Stimulated activated CD4-positive, alpha-beta T cell treated with anti-CD3 and anti-CD28 coated beads, TNF-alpha, amount 100 ng/mL, for 1 hour (primary cell): ENCODE results near the gene CAPZB.

ENCODE experiments used
- DNase-seq, 3 donors: peaks; one replicate each; pipeline ENCODE4 v3.0.0-alpha.2; 2020; ENCODE audit warnings: low read depth in 3 of 3, low spot score in 1 of 3

CAPZB gene

DNA sequence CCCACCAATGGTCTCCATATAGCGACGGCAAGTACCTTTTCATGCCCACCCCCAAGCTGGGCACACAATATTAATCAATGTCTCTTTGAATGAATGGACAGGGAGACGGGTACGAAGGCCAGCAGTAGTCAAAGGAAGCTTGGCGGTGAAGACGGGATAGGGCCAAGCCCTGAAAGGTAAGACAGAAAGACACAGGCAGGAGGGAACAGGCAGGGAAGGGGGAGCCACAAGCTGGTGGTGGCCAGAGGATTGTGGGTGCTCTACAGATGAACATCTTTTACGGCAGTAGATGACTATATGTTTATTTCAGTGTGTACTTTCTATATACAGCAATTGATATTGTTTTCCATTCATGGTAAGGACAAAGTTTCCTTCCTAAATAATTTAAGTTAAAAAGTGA is 16.3 kb downstream of the CAPZB start:
- DNase-seq, result no peak

GRCh38 chr1:19468397-19468956 is 16.9 kb downstream of the CAPZB start:
- DNase-seq, result peak in 1 of 3 donors; percentile 47

DNA sequence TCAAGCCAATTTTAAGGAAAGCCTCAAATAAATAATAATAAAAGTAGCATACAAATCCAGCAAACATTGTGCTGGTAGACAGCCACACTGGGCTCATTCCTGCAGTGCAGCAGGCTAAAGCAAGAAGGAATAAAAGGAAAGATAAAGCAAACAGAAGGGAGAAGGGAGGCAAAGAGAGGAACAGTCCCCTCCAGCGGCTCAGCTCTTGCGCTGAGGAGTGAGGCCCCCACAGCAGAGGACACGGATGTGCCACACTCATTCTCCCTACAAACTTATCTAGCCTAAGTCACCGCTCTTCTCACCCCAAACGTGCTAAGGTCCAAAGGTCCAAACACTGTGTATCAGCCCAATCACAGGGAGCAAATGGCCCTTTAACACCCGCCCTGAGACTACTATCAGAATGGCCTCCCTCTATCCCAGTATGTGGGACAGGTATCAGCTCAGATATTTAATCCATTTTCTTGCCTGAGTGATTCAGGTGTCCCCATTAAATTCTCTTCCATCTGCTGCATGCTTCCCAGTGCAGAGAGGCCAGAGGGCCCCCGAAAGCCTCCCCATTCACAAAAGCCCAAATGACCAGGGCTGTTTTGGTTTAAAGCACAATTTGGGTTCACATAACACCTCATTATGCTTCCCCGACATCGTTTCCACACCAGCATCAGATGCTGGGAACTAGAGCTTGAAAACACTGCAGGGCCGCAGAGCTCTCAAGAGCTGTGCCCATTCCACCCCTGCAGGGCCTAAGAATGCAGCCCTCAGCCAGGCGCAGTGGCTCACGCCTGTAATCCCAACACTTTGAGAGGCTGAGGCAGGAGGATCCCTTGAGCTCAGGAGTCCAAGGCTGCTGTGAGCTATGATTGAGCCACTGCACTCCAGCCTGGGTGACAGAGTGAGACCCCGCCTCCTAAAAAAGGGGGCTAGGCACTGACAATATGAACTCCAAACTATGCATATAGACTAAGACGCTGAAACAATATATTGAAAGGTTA is 17.8 kb downstream of the CAPZB start:
- no peak for DNase-seq

DNA sequence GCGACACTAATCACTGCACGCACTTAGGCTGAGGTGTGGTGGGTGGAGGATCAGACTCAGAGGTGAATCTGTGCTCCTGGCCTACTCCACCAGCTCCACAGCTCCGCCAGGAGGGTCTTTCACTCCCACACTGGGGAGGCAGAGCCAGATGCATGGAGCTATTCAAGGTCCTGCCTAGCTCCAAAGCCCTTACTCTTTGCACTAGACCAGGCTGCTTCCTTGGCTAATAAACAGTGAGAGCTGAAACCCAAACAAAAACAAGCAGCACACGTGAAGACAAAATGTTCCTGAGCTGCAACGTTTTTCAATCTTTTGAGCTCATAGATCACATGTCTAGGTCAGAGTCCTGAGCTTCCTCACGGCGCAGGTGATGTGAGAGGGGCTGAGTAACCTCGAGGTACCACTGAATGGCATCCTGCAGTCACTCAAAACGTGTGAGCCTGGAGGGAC is 19.2 kb downstream of the CAPZB start:
- DNase-seq, result no peak

DNA sequence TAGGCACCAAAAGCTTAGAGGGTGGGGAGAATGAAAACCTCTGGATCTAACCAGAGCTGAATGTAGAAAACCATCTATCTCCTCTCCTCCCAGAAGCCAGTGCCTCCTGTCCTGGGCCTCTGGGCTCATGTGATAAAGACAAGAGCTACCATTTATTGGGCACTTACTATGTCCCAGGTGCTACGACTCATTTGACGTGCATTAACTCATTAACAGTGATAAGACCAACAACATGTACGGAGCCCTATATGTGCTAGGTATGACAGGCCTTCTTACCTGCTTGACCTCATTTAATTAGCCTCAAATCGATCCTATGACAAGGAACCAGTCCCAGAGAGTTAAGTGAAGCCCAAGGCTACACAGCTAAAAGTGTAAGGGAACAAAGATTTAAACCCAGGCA is 19.7 kb downstream of the CAPZB start:
- no peak for DNase-seq

DNA sequence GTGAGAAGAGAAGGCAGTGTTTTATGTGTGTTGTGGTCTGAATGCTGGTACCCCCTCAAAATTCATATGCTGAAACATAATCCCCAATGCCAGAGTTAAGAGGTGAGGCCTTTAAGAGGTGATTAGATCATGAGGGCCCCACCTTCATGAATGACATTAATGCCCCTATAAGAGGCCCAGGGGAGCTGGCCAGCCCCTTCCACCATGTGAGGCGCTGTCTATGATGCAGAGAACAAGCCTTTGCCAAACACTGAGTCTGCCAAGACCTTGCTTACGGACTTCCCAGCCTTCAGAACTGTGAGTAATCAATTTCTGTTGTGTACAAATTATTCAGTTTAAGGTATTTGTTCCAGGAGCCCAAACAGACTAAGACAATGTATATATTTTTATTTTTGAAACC is 20.2 kb downstream of the CAPZB start:
- DNase-seq, result no peak

DNA sequence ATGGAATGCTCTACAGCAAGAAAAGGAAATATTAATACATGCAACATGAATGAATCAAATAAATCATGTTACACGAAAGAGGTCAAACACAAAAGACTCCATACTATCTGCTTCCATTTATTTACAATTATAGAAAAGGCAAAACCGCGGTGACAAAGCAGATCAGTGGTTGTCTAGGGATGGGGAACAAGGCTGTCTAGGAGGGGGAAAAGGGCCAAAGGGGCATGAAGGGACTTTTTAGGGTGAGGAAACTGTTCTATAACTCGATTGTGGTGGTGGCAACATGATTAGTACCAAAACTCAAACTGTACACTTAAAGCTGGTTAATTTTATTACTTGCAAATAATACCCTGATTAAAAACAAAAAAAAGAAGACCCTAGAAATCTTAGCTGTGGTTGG is 20.6 kb downstream of the CAPZB start:
- DNase-seq, result no peak

- no peak for DNase-seq
Measured at GRCh38 chr1:19463504-19463803, 21.9 kb downstream of the CAPZB start.

DNA sequence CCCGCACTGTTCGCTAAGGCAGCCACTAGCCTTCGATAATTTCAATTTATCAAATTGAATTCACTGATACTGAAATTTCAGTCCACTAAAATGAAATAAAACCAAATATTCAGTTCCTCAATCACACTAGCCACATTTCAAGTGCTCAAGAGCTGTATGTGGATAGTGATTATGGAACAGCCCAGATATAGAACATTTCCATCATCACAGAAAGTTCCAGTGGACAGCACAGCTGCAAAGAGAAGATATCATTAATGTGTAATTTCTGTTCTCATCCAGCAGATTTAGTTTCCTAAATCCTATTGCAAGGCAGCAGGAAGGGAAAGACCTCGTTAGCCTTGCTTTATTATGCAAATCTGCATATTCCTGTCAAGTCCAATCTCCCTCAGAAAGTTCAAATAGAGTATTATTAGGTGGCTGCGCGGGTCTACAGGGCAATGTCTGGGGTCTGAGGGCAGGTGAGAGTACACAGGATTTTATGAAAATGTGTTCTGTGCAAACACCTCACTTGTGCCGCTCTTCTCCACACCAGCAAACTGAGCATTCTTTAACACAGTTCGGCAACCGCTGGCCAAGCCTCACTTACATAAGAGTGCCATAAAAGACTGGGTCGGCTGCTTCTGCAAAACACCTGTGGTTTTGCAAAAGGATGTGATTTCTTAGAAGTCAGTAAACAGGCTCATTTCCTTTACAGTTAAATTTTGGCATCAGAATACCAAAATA is 22.4 kb downstream of the CAPZB start:
- DNase-seq, result no peak

DNA sequence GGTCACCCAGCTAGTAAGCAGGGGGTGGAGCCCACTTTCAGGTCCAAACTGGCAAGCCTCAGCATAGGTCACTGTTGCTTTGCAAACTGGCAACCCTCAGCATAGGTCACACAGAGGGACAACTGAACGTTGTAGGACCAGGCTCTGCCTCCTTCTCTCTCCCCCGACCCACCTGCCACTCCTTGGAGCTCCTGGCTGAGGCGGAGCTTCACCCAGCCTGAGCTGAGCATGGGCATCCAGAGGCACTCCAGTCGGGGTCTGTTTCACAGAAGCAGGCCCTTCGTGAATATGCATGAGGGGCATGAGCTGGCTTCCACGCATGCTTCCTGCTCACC is 24.2 kb downstream of the CAPZB start:
- no peak for DNase-seq

GRCh38 chr1:19460535-19461219 is 24.7 kb downstream of the CAPZB start:
- DNase-seq, result no peak

DNA sequence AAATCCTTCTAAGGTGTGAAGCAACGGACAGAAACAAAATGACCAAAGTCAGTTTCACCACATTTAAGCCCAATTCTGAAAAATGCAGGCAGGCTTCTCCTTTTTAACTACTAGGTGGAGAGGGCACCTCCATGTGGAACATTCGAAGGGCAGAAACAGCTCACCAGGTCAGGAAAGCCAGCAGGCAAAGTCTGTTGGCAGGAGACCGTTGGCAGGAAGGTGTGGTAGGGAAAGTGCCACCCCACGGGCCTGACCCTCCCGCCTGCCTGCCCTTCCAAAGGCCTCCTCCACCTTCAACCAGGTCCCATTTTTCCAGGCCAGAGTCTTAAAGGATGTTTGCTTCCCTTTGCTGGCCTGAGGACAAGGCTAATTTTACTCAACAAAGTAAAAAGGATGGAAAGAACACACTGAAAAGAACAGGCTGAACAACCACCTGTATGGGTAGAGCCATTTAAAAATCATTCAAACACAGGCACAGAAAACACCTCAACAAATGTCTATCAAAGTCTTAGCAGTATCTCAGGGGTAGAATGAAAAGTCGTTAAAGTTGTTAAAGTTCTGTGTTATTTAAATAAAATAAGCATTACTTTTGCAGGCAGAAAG is 26.4 kb downstream of the CAPZB start:
- DNase-seq, result no peak

GRCh38 chr1:19457607-19458006 is 27.7 kb downstream of the CAPZB start:
- DNase-seq, result no peak

DNA sequence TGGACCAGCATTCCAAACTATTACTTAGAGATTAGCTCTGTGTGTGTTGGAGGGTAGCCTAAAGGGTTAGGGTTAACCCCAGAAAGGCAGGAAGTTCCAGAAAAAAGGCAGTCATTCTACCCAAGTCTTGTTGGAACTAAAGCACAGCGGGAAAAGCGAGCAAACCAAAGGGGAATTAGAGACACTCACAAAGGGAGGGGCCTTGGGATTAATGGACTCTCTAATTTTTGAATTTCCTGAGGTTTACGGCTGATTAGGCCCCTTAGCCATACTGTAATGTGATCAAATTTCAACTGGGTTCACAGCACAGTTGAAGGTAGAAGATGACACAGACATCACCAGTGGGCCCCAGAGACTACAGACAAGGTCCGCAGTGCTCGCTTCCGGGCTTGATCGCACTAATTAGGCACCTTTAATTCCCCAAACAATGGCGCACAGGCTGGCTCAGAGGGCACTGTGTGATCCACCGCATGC is 28.3 kb downstream of the CAPZB start:
- no peak for DNase-seq

DNA sequence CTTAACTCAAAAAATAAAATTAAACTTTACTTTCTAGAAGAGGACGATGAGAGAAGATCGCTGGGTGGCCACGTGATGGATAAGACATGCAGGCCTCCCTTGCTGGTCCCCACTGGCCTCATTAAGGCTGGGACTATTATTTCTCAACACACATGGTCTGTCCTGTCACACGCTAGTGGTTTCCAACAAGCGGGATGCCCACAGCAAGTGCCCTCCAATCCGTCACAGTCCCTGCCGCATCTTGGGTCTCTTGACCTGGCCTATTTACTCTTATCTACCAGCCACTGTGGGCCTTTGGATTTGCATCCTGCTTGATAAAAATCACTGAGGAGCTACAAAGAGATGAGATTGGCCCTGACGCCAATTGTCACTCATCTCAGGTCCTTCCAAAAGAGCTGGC is 30.0 kb downstream of the CAPZB start:
- no peak for DNase-seq

DNA sequence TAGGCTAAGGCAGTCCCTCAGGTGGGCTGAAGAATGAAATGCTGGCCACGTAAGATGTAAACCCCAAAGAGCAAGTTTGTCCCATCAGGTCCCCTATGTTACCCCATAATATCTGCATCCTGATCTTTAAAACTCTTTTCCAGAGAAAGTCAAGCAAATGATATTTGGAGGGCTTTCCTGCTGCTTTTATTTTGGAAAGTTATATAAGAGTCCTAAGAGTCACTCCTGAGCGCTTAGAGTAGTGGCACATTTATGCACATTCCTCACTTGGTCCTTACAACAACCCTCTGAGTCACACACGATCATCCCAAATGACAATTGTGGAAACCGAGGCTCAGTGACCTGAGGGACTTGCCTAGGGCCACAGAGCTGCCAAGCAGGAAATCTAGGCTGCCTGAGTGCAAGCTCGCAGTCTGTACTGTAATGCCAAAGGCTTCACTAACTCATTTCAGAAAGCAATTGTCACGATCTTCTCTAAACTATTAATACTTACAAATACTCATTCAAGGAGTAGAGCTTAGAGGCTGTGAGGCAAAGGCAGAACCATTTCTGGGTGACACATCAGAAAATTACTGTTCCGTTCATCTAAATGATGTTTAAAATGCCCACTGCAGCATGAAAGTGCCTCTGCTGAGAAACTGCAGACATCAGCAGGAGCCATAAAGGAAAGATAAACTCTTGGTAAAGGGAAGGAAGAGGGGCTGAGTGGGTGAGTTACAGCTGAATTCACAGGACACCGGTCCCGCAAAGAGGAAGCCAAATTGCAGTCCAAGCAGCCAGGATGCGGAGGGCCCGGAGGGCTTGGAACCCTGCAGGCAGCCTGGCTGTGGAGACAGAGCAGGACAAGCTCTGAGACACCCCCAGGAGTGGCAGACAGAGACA is 30.8 kb downstream of the CAPZB start:
- DNase-seq, result no peak

DNA sequence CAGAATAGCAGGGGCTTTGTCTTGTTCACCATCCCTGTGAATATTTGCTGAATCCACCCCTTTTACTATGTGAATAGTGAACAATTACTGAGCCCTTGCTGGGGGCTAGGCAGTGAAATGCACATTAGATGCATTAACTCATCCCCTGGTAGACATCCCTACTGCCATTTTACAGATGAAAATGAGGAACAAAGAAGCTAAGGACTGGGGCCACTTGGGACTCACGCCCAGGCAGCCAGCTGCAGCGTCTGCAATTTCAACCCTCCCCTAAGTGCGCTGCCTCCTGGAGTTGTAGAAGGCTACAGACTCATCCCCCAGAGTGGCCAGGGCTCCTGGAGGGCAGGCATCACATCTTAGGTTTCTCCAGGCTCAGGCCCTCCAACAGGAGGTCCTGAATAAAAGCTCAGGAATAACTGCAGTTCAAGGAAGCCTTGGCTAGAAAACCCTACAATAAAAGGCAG is 31.6 kb downstream of the CAPZB start:
- no peak for DNase-seq

DNA sequence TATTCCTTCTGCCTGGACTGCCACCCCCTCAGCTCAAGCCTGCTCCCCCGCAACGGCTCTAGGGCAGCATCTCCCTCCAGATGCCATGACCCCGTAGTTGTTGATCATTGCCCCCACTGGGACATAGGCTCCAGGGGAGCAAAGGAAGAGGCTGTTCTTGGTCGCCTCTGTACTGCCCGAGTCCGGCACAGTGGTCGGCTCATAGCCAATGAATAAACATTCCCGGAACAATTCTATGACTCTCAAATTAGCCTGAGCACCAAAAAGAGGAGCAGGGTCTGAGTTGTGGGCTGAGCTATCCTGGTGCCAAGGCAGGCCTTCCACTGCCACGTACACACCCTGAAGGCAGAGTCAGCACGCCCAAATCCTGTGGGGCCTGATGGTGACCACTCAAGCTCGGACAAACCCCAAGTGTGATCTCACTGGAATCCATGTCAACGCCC is 33.1 kb downstream of the CAPZB start:
- no peak for DNase-seq

- no peak for DNase-seq
Measured at GRCh38 chr1:19450811-19451515, 34.4 kb downstream of the CAPZB start.
